Measurements from ENCODE around the gene C2CD3.

DNA sequence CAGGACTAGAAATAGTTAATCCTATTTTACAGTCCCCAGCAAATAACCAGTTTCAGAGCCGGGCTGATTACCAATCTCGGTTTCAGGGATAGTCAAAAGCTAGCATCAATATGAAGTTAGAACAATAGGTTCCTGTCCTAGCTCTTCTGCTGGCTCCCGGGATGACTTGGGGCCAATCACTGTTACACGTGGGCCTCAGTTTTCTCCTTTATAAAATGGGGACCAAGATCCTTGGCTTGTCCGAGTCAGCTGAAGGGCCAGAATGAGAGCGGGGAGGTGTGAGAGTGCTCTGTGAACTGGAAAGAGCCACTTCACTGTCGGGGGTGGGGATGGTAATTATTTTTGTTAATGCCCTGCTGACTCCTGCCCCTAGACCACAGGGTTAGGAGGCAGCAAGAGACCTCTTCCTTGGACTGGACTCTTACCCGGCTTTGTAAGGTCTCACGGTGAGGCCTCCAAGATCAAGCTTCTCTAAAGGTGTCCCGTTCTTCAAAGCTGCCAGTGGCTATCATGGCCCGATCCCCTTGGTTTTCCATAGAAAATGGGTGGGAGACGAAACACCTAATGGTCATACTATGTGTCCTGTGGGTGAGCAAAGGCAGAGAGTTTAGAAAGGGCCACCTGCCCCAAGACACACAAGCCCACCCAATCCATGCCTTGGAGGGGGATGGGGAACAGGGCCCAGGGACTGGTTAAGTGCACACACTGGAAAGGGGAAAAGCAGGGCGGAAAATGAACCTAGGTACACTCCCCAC is 189.6 kb downstream of the C2CD3 start:
- TF ChIP-seq TCF3 (CRISPR knock-in tag; IDR thresholded peaks at IDR 0.05) (no peak), EP300 (IDR thresholded peaks at IDR 0.05; ENCODE audit: low read length) (no peak), ZKSCAN8 (CRISPR knock-in tag; IDR thresholded peaks at IDR 0.05) (no peak), NFIC (IDR thresholded peaks at IDR 0.05) (no peak), CBX3 (IDR thresholded peaks at IDR 0.05; ENCODE audit: borderline replicate concordance in 1 of 2, low read length in 2 of 2) (no peak), MXI1 (IDR thresholded peaks at IDR 0.05; ENCODE audit: low read depth, low read length) (no peak), CTBP1 (IDR thresholded peaks at IDR 0.05; ENCODE audit: borderline replicate concordance) (no peak)
- TF ChIP-seq, protein P1, sequence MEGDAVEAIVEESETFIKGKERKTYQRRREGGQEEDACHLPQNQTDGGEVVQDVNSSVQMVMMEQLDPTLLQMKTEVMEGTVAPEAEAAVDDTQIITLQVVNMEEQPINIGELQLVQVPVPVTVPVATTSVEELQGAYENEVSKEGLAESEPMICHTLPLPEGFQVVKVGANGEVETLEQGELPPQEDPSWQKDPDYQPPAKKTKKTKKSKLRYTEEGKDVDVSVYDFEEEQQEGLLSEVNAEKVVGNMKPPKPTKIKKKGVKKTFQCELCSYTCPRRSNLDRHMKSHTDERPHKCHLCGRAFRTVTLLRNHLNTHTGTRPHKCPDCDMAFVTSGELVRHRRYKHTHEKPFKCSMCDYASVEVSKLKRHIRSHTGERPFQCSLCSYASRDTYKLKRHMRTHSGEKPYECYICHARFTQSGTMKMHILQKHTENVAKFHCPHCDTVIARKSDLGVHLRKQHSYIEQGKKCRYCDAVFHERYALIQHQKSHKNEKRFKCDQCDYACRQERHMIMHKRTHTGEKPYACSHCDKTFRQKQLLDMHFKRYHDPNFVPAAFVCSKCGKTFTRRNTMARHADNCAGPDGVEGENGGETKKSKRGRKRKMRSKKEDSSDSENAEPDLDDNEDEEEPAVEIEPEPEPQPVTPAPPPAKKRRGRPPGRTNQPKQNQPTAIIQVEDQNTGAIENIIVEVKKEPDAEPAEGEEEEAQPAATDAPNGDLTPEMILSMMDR (IDR thresholded peaks at IDR 0.05 in 2 of 3, conservative IDR thresholded peaks at IDR 0.05 in 1 of 3; ENCODE audit: insufficient read depth in 2 of 3, low read depth in 1 of 3, low read length in 3 of 3): no peak
- TF ChIP-seq, protein P2, sequence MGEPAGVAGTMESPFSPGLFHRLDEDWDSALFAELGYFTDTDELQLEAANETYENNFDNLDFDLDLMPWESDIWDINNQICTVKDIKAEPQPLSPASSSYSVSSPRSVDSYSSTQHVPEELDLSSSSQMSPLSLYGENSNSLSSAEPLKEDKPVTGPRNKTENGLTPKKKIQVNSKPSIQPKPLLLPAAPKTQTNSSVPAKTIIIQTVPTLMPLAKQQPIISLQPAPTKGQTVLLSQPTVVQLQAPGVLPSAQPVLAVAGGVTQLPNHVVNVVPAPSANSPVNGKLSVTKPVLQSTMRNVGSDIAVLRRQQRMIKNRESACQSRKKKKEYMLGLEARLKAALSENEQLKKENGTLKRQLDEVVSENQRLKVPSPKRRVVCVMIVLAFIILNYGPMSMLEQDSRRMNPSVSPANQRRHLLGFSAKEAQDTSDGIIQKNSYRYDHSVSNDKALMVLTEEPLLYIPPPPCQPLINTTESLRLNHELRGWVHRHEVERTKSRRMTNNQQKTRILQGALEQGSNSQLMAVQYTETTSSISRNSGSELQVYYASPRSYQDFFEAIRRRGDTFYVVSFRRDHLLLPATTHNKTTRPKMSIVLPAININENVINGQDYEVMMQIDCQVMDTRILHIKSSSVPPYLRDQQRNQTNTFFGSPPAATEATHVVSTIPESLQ (CRISPR knock-in tag; IDR thresholded peaks at IDR 0.05): no peak
- TF ChIP-seq, protein P3, sequence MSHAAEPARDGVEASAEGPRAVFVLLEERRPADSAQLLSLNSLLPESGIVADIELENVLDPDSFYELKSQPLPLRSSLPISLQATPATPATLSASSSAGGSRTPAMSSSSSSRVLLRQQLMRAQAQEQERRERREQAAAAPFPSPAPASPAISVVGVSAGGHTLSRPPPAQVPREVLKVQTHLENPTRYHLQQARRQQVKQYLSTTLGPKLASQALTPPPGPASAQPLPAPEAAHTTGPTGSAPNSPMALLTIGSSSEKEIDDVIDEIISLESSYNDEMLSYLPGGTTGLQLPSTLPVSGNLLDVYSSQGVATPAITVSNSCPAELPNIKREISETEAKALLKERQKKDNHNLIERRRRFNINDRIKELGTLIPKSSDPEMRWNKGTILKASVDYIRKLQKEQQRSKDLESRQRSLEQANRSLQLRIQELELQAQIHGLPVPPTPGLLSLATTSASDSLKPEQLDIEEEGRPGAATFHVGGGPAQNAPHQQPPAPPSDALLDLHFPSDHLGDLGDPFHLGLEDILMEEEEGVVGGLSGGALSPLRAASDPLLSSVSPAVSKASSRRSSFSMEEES (CRISPR knock-in tag; IDR thresholded peaks at IDR 0.05): no peak
